Measurements from ENCODE around the gene EYS. TPM values are rescaled to one million over a fixed set of nuclear protein-coding genes. Genes with fewer than 3 reads are reported as not detected.
"Not testable (repeated sequence)": the region's sequence is repeated elsewhere in the genome, so short reads cannot be mapped to it uniquely, and the experiment has no call there.

The EYS gene
- total and polyA plus RNA-seq, 4 donors: 0.08 to 0.63 (median 0.36) TPM

GRCh38 chr6:64238908-64239307, 1468.1 kb downstream of the EYS start:
- not testable (repeated sequence) for H3K9ac ChIP-seq (ENCODE audit: low read depth in 1 of 2, low read length in 2 of 2); H3K27me3 ChIP-seq (ENCODE audit: control insufficient read depth in 4 of 4, insufficient read depth in 4 of 4, low read length in 3 of 4); H3K9me3 ChIP-seq (ENCODE audit: control insufficient read depth in 4 of 4, low read length in 3 of 4); H3K36me3 ChIP-seq (ENCODE audit: control insufficient read depth in 4 of 4, insufficient read depth in 3 of 4, low read depth in 1 of 4, low read length in 3 of 4); H3K4me1 ChIP-seq (ENCODE audit: control insufficient read depth in 4 of 4, insufficient read depth in 4 of 4, low read length in 3 of 4); H3K4me3 ChIP-seq (ENCODE audit: low read depth in 1 of 3, low read length in 3 of 3); DNase-seq (ENCODE audit: low spot score); H3K27ac ChIP-seq (ENCODE audit: low read depth in 1 of 2, low read length in 2 of 2)
- 80% methylated on average over 2 of the region's 2 CpGs for WGBS

GRCh38 chr6:64238071-64238470, 1469.0 kb downstream of the EYS start:
- Histone ChIP-seq H3K9ac (ENCODE audit: low read depth in 1 of 2, low read length in 2 of 2) (no peak overlapping the region), H3K4me1 (ENCODE audit: control insufficient read depth in 4 of 4, insufficient read depth in 4 of 4, low read length in 3 of 4) (no peaks in the 10 kb centered on the region), H3K4me3 (ENCODE audit: low read depth in 1 of 3, low read length in 3 of 3) (no peak overlapping the region), H3K36me3 (ENCODE audit: control insufficient read depth in 4 of 4, insufficient read depth in 3 of 4, low read depth in 1 of 4, low read length in 3 of 4) (no peaks in the 10 kb centered on the region), H3K9me3 (ENCODE audit: control insufficient read depth in 4 of 4, low read length in 3 of 4) (no peaks in the 10 kb centered on the region), H3K27me3 (ENCODE audit: control insufficient read depth in 4 of 4, insufficient read depth in 4 of 4, low read length in 3 of 4) (no peaks in the 10 kb centered on the region), H3K27ac (ENCODE audit: low read depth in 1 of 2, low read length in 2 of 2) (no peak overlapping the region)
- TF ChIP-seq NR2F2 (IDR thresholded peaks at IDR 0.05) (no peak), MAX (IDR thresholded peaks at IDR 0.05) (no peak), FOXA1 (IDR thresholded peaks at IDR 0.05) (no peak)
- no peak for DNase-seq (ENCODE audit: low spot score)
- 83% methylated on average over 3 of the region's 3 CpGs for WGBS

GRCh38 chr6:64233746-64234145, 1473.3 kb downstream of the EYS start:
- TF ChIP-seq FOXA2 (IDR thresholded peaks at IDR 0.05) (no peak), FOXA1 (IDR thresholded peaks at IDR 0.05) (no peak), RAD21 (IDR thresholded peaks at IDR 0.05) (no peak), CTCF (IDR thresholded peaks at IDR 0.05; ENCODE audit: low read depth, low read length, missing input control) (no peak), HNF4G (IDR thresholded peaks at IDR 0.05) (no peak)
- DNase-seq (ENCODE audit: low spot score): no peak
- no peak overlapping the region for H3K9ac ChIP-seq (ENCODE audit: low read depth in 1 of 2, low read length in 2 of 2)
- H3K4me3 ChIP-seq (ENCODE audit: low read depth in 1 of 3, low read length in 3 of 3): no peak overlapping the region
- H3K9me3 ChIP-seq (ENCODE audit: control insufficient read depth in 4 of 4, low read length in 3 of 4): no peaks in the 10 kb centered on the region
- 48% methylated on average over 3 of the region's 3 CpGs for WGBS
- no peaks in the 10 kb centered on the region for H3K27me3 ChIP-seq (ENCODE audit: control insufficient read depth in 4 of 4, insufficient read depth in 4 of 4, low read length in 3 of 4)
- no peaks in the 10 kb centered on the region for H3K36me3 ChIP-seq (ENCODE audit: control insufficient read depth in 4 of 4, insufficient read depth in 3 of 4, low read depth in 1 of 4, low read length in 3 of 4)
- no peak overlapping the region for H3K27ac ChIP-seq (ENCODE audit: low read depth in 1 of 2, low read length in 2 of 2)
- H3K4me1 ChIP-seq (ENCODE audit: control insufficient read depth in 4 of 4, insufficient read depth in 4 of 4, low read length in 3 of 4): no peaks in the 10 kb centered on the region

- H3K27me3 ChIP-seq (ENCODE audit: control insufficient read depth in 4 of 4, insufficient read depth in 4 of 4, low read length in 3 of 4): no peaks in the 10 kb centered on the region
- no peaks in the 10 kb centered on the region for H3K36me3 ChIP-seq (ENCODE audit: control insufficient read depth in 4 of 4, insufficient read depth in 3 of 4, low read depth in 1 of 4, low read length in 3 of 4)
- no peaks in the 10 kb centered on the region for H3K9me3 ChIP-seq (ENCODE audit: control insufficient read depth in 4 of 4, low read length in 3 of 4)
- TF ChIP-seq MAX (IDR thresholded peaks at IDR 0.05) (no peak), NR2F2 (IDR thresholded peaks at IDR 0.05) (no peak)
- DNase-seq (ENCODE audit: low spot score): no peak
- H3K4me3 ChIP-seq (ENCODE audit: low read depth in 1 of 3, low read length in 3 of 3): no peak overlapping the region
- H3K27ac ChIP-seq (ENCODE audit: low read depth in 1 of 2, low read length in 2 of 2): no peak overlapping the region
- 78% methylated on average over 4 of the region's 4 CpGs for WGBS
- H3K9ac ChIP-seq (ENCODE audit: low read depth in 1 of 2, low read length in 2 of 2): no peak overlapping the region
- no peaks in the 10 kb centered on the region for H3K4me1 ChIP-seq (ENCODE audit: control insufficient read depth in 4 of 4, insufficient read depth in 4 of 4, low read length in 3 of 4)
Observed at GRCh38 chr6:64231928-64232327, 1475.1 kb downstream of the EYS start.
